ENCODE results near the gene FUT7.

GRCh38 chr9:137065336-137065967, 33.6 kb upstream of the FUT7 start:
- TF ChIP-seq POLR2A (IDR thresholded peaks at IDR 0.05; ENCODE audit: low read depth) (no peak), POLR2AphosphoS5 (IDR thresholded peaks at IDR 0.05) (no peak)

Data from esophagus muscularis mucosa (tissue), 2 donors.